ENCODE measurements around the gene NRAP.

DNA sequence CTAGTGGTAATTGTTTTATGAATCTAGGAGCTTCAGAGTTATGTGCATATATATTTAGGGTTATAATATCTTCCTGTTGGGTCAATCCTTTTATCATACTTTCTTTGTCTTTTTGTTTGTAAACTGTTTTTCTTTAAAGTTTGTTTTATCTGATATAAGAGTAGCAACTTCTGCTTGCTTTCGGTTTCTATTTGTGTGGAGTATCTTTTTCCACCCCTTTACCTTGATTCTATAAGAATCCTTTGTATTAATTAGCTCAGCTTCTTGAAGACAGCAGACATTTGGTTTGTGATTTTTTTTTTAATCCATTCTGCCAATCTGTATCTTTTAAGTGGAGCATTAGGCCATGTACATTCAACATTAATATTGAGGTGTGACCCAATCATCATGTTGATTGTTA, 25.2 kb upstream of the NRAP start:
- TF ChIP-seq, protein P1, sequence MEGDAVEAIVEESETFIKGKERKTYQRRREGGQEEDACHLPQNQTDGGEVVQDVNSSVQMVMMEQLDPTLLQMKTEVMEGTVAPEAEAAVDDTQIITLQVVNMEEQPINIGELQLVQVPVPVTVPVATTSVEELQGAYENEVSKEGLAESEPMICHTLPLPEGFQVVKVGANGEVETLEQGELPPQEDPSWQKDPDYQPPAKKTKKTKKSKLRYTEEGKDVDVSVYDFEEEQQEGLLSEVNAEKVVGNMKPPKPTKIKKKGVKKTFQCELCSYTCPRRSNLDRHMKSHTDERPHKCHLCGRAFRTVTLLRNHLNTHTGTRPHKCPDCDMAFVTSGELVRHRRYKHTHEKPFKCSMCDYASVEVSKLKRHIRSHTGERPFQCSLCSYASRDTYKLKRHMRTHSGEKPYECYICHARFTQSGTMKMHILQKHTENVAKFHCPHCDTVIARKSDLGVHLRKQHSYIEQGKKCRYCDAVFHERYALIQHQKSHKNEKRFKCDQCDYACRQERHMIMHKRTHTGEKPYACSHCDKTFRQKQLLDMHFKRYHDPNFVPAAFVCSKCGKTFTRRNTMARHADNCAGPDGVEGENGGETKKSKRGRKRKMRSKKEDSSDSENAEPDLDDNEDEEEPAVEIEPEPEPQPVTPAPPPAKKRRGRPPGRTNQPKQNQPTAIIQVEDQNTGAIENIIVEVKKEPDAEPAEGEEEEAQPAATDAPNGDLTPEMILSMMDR (IDR thresholded peaks at IDR 0.05) = no peak
- TF ChIP-seq POLR2AphosphoS5 (IDR thresholded peaks at IDR 0.05) = no peak

All from suprapubic skin (tissue), 3 donors.